Smooth muscle cell (in vitro differentiated cells): ENCODE results near the gene KBTBD12. TPM values are rescaled to one million over a fixed set of nuclear protein-coding genes. Genes with fewer than 3 reads are reported as not detected.

ENCODE experiments used
- DNase-seq: peaks from one replicate; lab custom pipeline; 2025; ENCODE audit not compliant: unreplicated experiment; lab: John Stamatoyannopoulos, UW
- H2AFZ ChIP-seq: fragments of 200-600 bp; sonication (generic); 2 replicates; pipeline ENCODE4 v1.6.0; 2016; ENCODE audit warnings: antibody characterized with exemption, low read depth, mild to moderate bottlenecking
- H3F3A ChIP-seq: fragments of 200-600 bp; sonication (generic); 2 replicates; pipeline ENCODE4 v1.6.0; 2017; ENCODE audit warnings: antibody characterized with exemption, low read depth
- H3K27ac ChIP-seq: fragments of 200-600 bp; sonication (generic); 2 replicates; pipeline ENCODE4 v1.5.1; 2016; ENCODE audit warnings: low read depth, mild to moderate bottlenecking
- H3K27me3 ChIP-seq: fragments of 200-600 bp; sonication (generic); 2 replicates; pipeline ENCODE4 v1.6.1; 2016; ENCODE audit warnings: low read depth, mild to moderate bottlenecking
- H3K36me3 ChIP-seq: fragments of 200-600 bp; sonication (generic); 2 replicates; pipeline ENCODE4 v1.5.1; 2016; ENCODE audit warnings: low read depth
- H3K4me1 ChIP-seq: fragments of 200-600 bp; sonication (generic); 2 replicates; pipeline ENCODE4 v1.5.1; 2016; ENCODE audit warnings: low read depth
- H3K4me2 ChIP-seq: fragments of 200-600 bp; sonication (generic); 2 replicates; pipeline ENCODE4 v1.6.0; 2016; ENCODE audit warnings: mild to moderate bottlenecking
- H3K4me3 ChIP-seq: fragments of 200-600 bp; sonication (generic); 2 replicates; pipeline ENCODE4 v1.5.1; 2016; ENCODE audit warnings: mild to moderate bottlenecking
- H3K79me2 ChIP-seq: fragments of 200-600 bp; sonication (generic); 2 replicates; pipeline ENCODE4 v1.6.0; 2016; ENCODE audit warnings: low read depth, mild to moderate bottlenecking
- H3K9ac ChIP-seq: fragments of 200-600 bp; sonication (generic); 2 replicates; pipeline ENCODE4 v1.6.0; 2016; ENCODE audit warnings: low read depth
- H3K9me3 ChIP-seq: fragments of 200-600 bp; sonication (generic); replicated peaks from 2 replicates; pipeline ENCODE4 v1.5.1; 2016; ENCODE audit warnings: low read depth
- H4K20me1 ChIP-seq: fragments of 200-600 bp; sonication (generic); 2 replicates; pipeline ENCODE4 v1.6.0; 2016; ENCODE audit warnings: low read depth
- WGBS: methylation state at CpG from one replicate; pipeline ENCODE4 v1.1.7; 2016; ENCODE audit warnings: low lambda C conversion rate; 5-methylcytosine and 5-hydroxymethylcytosine counted together
- polyA plus RNA-seq: library from polyadenylated mRNA; unstranded; fragments of >200 nt; fragmentation: Nextera tagmentation; extraction: Ambion mirVana; gene quantifications from 2 replicates; pipeline ENCODE4 v1.2.1, GENCODE V29; 2016
- total RNA-seq: library from RNA; depleted of rRNA; stranded (reverse); fragments of >200 nt; gene quantifications from 2 replicates; pipeline ENCODE4 v1.2.3, GENCODE V29; 2014
- TF ChIP-seq, protein P1 (sequence below): fragments of 200-600 bp; sonication (generic); IDR thresholded peaks from 2 replicates; pipeline ENCODE4 v1.5.1; 2017; ENCODE audit warnings: borderline replicate concordance, mild to moderate bottlenecking, antibody characterized with exemption; ENCODE audit not compliant: insufficient read depth, poor library complexity, severe bottlenecking

Gene KBTBD12
- total and polyA plus RNA-seq, 2 experiments from 2014 or later = not detected

- TF ChIP-seq, protein P1, sequence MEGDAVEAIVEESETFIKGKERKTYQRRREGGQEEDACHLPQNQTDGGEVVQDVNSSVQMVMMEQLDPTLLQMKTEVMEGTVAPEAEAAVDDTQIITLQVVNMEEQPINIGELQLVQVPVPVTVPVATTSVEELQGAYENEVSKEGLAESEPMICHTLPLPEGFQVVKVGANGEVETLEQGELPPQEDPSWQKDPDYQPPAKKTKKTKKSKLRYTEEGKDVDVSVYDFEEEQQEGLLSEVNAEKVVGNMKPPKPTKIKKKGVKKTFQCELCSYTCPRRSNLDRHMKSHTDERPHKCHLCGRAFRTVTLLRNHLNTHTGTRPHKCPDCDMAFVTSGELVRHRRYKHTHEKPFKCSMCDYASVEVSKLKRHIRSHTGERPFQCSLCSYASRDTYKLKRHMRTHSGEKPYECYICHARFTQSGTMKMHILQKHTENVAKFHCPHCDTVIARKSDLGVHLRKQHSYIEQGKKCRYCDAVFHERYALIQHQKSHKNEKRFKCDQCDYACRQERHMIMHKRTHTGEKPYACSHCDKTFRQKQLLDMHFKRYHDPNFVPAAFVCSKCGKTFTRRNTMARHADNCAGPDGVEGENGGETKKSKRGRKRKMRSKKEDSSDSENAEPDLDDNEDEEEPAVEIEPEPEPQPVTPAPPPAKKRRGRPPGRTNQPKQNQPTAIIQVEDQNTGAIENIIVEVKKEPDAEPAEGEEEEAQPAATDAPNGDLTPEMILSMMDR = no peak
- Histone ChIP-seq H3K4me1 (no peaks in the 10 kb centered on the region), H3K27me3 (no peaks in the 10 kb centered on the region), H3K79me2 (no peaks in the 10 kb centered on the region), H3K36me3 (no peaks in the 10 kb centered on the region), H3F3A (no peaks in the 10 kb centered on the region), H3K9me3 (no peaks in the 10 kb centered on the region), H3K4me2 (no peak overlapping the region), H3K9ac (no peak overlapping the region), H4K20me1 (no peaks in the 10 kb centered on the region), H3K27ac (no peak overlapping the region), H2AFZ (no peak overlapping the region), H3K4me3 (no peak overlapping the region)
- DNase-seq = no peak
- 86% methylated on average over 5 of the region's 5 CpGs for WGBS
These were observed 77.1 kb downstream of the KBTBD12 start for GRCh38 chr3:127992127-127992526.

DNA sequence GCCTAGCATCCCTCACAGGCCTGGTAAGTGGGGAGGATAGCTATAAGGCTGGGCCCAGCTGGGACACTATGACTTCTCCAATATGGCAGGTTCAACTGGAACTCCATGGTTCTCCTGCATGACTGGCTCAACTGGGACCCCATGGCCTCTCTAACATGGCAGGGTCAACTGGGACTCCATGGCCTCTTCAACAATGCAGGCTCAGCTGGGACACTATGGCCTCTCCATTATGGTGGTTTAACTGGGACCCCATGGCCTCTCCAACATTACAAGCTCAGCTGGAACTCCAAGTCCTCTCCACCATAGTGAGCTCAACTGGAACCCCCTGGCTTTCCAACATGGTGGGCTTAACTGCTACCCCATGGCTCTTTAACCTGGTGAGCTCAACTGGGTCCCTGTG is 79.0 kb downstream of the KBTBD12 start:
- H3K4me3 ChIP-seq = no peak overlapping the region
- H4K20me1 ChIP-seq = no peaks in the 10 kb centered on the region
- H3K27me3 ChIP-seq = no peaks in the 10 kb centered on the region
- H3K9ac ChIP-seq = no peak overlapping the region
- no peak for DNase-seq
- no peaks in the 10 kb centered on the region for H3K4me1 ChIP-seq
- no peaks in the 10 kb centered on the region for H3F3A ChIP-seq
- no peak overlapping the region for H3K27ac ChIP-seq
- H3K4me2 ChIP-seq = no peak overlapping the region
- TF ChIP-seq, protein P1 = no peak
- H2AFZ ChIP-seq = no peak overlapping the region
- no peaks in the 10 kb centered on the region for H3K79me2 ChIP-seq
- no peaks in the 10 kb centered on the region for H3K36me3 ChIP-seq
- H3K9me3 ChIP-seq = no peaks in the 10 kb centered on the region

DNA sequence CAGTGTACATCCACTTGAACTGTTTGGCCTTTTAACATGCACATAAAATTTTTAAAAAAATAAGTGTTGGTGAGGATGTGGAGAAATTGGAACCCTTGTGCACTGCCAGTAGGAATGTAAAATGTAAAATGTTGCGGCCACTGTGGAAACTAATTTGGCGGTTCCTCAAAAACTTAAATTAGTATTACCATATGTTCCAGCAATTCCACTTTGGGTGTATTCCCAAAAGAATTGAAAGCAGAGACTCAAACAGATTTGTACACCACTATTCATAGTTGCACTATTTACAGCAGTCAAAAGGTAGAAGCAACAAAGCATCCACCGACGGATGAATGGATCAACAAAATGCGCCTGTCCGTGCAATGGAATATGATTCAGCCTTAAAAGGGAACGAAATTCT is 82.0 kb downstream of the KBTBD12 start:
- H2AFZ ChIP-seq = no peak overlapping the region
- WGBS = 96% methylated on average over 7 of the region's 7 CpGs
- TF ChIP-seq, protein P1 = no peak

DNA sequence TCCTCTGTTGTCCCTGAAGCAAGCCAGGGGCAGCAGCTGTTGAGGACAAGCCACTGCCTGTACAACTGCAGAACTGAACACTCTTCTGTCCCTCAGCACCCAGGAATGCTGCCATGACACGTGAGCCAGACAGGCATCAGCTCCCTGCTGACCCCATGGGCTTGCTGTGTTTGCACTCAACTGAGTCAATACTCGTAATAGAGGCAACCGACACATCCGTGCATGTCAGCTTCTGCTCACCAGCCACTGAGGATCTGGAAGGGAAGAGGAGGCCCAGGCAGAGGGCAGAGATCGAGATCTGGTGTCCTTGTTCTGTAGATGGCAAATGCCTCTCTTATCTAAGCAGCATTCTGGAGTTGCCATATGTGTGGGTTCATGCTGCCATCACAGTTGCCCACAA is 82.9 kb downstream of the KBTBD12 start:
- Histone ChIP-seq H2AFZ (no peak overlapping the region), H3F3A (no peaks in the 10 kb centered on the region), H3K27ac (no peak overlapping the region), H3K9ac (no peak overlapping the region), H3K79me2 (no peaks in the 10 kb centered on the region), H4K20me1 (no peaks in the 10 kb centered on the region), H3K27me3 (peaks cover 4% of the 10 kb centered on the region), H3K36me3 (no peaks in the 10 kb centered on the region), H3K4me2 (no peak overlapping the region), H3K4me3 (no peak overlapping the region), H3K9me3 (no peaks in the 10 kb centered on the region), H3K4me1 (no peaks in the 10 kb centered on the region)
- TF ChIP-seq, protein P1 = no peak
- DNase-seq = no peak
- WGBS = 84% methylated on average over 5 of the region's 5 CpGs

More for the DNA sequence above, 82.0 kb downstream of the KBTBD12 start:
- no peak for DNase-seq
- no peak overlapping the region for H3K9ac ChIP-seq
- no peaks in the 10 kb centered on the region for H3K79me2 ChIP-seq
- no peaks in the 10 kb centered on the region for H3K36me3 ChIP-seq
- no peak overlapping the region for H3K27ac ChIP-seq
- H3K4me3 ChIP-seq = no peak overlapping the region
- H3K27me3 ChIP-seq = no peaks in the 10 kb centered on the region
- no peaks in the 10 kb centered on the region for H3K4me1 ChIP-seq
- H3F3A ChIP-seq = no peaks in the 10 kb centered on the region
- H4K20me1 ChIP-seq = no peaks in the 10 kb centered on the region
- no peak overlapping the region for H3K4me2 ChIP-seq
- H3K9me3 ChIP-seq = no peaks in the 10 kb centered on the region
